H1 (cell line): ENCODE results near the gene CACNA2D4. TPM values are rescaled to one million over a fixed set of nuclear protein-coding genes. Genes with fewer than 3 reads are reported as not detected.

Experiments used
- CTCF ChIA-PET: fragments of 300-600 bp; sonication (Branson Sonifier 250); formaldehyde crosslinking; loops from one replicate; lab custom pipeline; 2021; ENCODE audit not compliant: partially characterized antibody; lab: Charles Lee
- POLR2A ChIA-PET: fragments of 300-600 bp; sonication (Branson Sonifier 250); formaldehyde crosslinking; loops from one replicate; lab custom pipeline; 2021; ENCODE audit warnings: inconsistent platforms; ENCODE audit not compliant: partially characterized antibody; lab: Charles Lee
- DNase-seq, 2 experiments: peaks; one replicate each; pipeline versions ENCODE4 v3.0.0 to v3.0.0-alpha.2; 2010 to 2022; ENCODE audit warnings: low spot score in 2 of 2, low read depth in 1 of 2, mixed read lengths in 1 of 2
- FAIRE-seq: peaks from 2 replicates; lab custom pipeline; 2011; peaks lifted over from hg19 to GRCh38; lab: Jason Lieb, UNC
- H2AFZ ChIP-seq: 2 replicates; pipeline ENCODE4 v1.8.1; 2012; ENCODE audit warnings: low read length, inconsistent platforms
- H2AK5ac ChIP-seq: 2 replicates; pipeline ENCODE4 v1.6.1; 2013; ENCODE audit warnings: low read depth, low read length
- H2BK120ac ChIP-seq: replicated peaks from 2 replicates; pipeline ENCODE3; 2013; ENCODE audit warnings: low read depth, low read length, inconsistent platforms
- H2BK12ac ChIP-seq: 2 replicates; pipeline ENCODE4 v1.6.1; 2013; ENCODE audit warnings: low read depth, low read length
- H2BK15ac ChIP-seq: 2 replicates; pipeline ENCODE4 v1.6.1; 2013; ENCODE audit warnings: low read length
- H2BK20ac ChIP-seq: 2 replicates; pipeline ENCODE4 v1.6.1; 2013; ENCODE audit warnings: low read length
- H2BK5ac ChIP-seq: 2 replicates; pipeline ENCODE4 v1.6.1; 2013; ENCODE audit warnings: low read depth, low read length
- H3K14ac ChIP-seq: 2 replicates; pipeline ENCODE4 v1.6.1; 2013; ENCODE audit warnings: inconsistent platforms; ENCODE audit not compliant: insufficient read length
- H3K18ac ChIP-seq: 2 replicates; pipeline ENCODE4 v1.6.1; 2013; ENCODE audit warnings: low read length; ENCODE audit errors: extremely low read depth
- H3K23ac ChIP-seq: 2 replicates; pipeline ENCODE4 v1.6.1; 2013; ENCODE audit warnings: inconsistent platforms; ENCODE audit not compliant: insufficient read length
- H3K23me2 ChIP-seq: 2 replicates; pipeline ENCODE4 v1.6.1; 2013; ENCODE audit warnings: low read depth, low read length
- H3K27ac ChIP-seq: 2 replicates; pipeline ENCODE4 v1.6.1; 2011; ENCODE audit warnings: low read depth, low read length, inconsistent platforms
- H3K27me3 ChIP-seq, 4 experiments: replicated peaks in 1 of 4; 1 replicate in 1 of 4; 2 replicates in 3 of 4; pipeline versions ENCODE4 v1.6.1 to v1.8.1; 2011 to 2013; ENCODE audit warnings: low read length in 3 of 4, mild to moderate bottlenecking in 3 of 4, inconsistent platforms in 2 of 4, mixed read lengths in 2 of 4, moderate library complexity in 1 of 4; ENCODE audit not compliant: control insufficient read depth in 3 of 4, insufficient read depth in 3 of 4; ENCODE audit errors: extremely low read depth in 1 of 4
- H3K36me3 ChIP-seq, 4 experiments: 2 replicates each; pipeline versions ENCODE4 v1.6.1 to v1.8.1; 2011 to 2013; ENCODE audit warnings: mild to moderate bottlenecking in 4 of 4, low read length in 3 of 4, moderate library complexity in 2 of 4, control low read depth in 1 of 4, inconsistent platforms in 1 of 4; ENCODE audit not compliant: insufficient read depth in 4 of 4, control insufficient read depth in 2 of 4
- H3K4ac ChIP-seq: replicated peaks from 2 replicates; pipeline ENCODE3; 2013; ENCODE audit warnings: low read length, low read depth, mixed read lengths, inconsistent platforms; ENCODE audit not compliant: insufficient read length
- H3K4me1 ChIP-seq, 4 experiments: replicated peaks in 1 of 4; 1 replicate in 1 of 4; 2 replicates in 3 of 4; pipeline versions ENCODE4 v1.6.1 to v1.8.1; 2011 to 2013; ENCODE audit warnings: low read length in 3 of 4, inconsistent platforms in 2 of 4, mixed read lengths in 1 of 4; ENCODE audit not compliant: insufficient read depth in 4 of 4, control insufficient read depth in 3 of 4
- H3K4me2 ChIP-seq, 2 experiments: 2 replicates each; pipeline versions ENCODE4 v1.6.1 to v1.8.1; 2011 to 2013; ENCODE audit warnings: low read depth in 2 of 2, low read length in 2 of 2, control low read depth in 1 of 2, inconsistent platforms in 1 of 2, mild to moderate bottlenecking in 1 of 2; ENCODE audit not compliant: insufficient read depth in 1 of 2
- H3K4me3 ChIP-seq, 4 experiments: fragments of 200-600, 300-600 bp in 1 of 4; sonication (generic), shearing (Covaris generic), sonication (Bioruptor Twin) in 1 of 4; 2 replicates each; pipeline versions ENCODE4 v1.5.1 to v1.8.1; 2011 to 2016; ENCODE audit warnings: low read length in 4 of 4, low read depth in 3 of 4, control low read depth in 2 of 4, inconsistent platforms in 2 of 4, mild to moderate bottlenecking in 2 of 4, mixed read lengths in 1 of 4, moderate library complexity in 1 of 4; ENCODE audit not compliant: insufficient read depth in 2 of 4; ENCODE audit errors: extremely low read depth in 1 of 4
- H3K56ac ChIP-seq: replicated peaks from 2 replicates; pipeline ENCODE3; 2013; ENCODE audit warnings: low read depth, mild to moderate bottlenecking, mixed read lengths, low read length, inconsistent platforms; ENCODE audit not compliant: insufficient read length
- H3K79me1 ChIP-seq: 2 replicates; pipeline ENCODE4 v1.6.1; 2013; ENCODE audit warnings: low read depth, low read length, control low read depth
- H3K79me2 ChIP-seq, 2 experiments: 2 replicates each; pipeline versions ENCODE4 v1.6.1 to v1.8.1; 2012 to 2013; ENCODE audit warnings: low read length in 2 of 2, mild to moderate bottlenecking in 2 of 2, inconsistent platforms in 1 of 2; ENCODE audit not compliant: insufficient read depth in 2 of 2, control insufficient read depth in 1 of 2
- H3K9ac ChIP-seq, 4 experiments: replicated peaks in 1 of 4; 1 replicate in 1 of 4; 2 replicates in 3 of 4; pipeline versions ENCODE4 v1.6.1 to v1.8.1; 2011 to 2013; ENCODE audit warnings: low read depth in 3 of 4, low read length in 3 of 4, control low read depth in 2 of 4, mild to moderate bottlenecking in 2 of 4, moderate library complexity in 2 of 4, inconsistent platforms in 1 of 4; ENCODE audit errors: extremely low read depth in 1 of 4
- H3K9me3 ChIP-seq, 2 experiments: 2 replicates each; pipeline versions ENCODE4 v1.6.1 to v1.8.1; 2012 to 2013; ENCODE audit warnings: mild to moderate bottlenecking in 2 of 2, moderate library complexity in 2 of 2, control low read depth in 1 of 2, inconsistent platforms in 1 of 2, low read depth in 1 of 2, low read length in 1 of 2, mixed read lengths in 1 of 2; ENCODE audit not compliant: insufficient read depth in 2 of 2
- H4K20me1 ChIP-seq, 2 experiments: replicated peaks in 1 of 2; 2 replicates each; pipeline versions ENCODE3 to v1.8.1; 2011 to 2013; ENCODE audit warnings: inconsistent platforms in 2 of 2, low read length in 2 of 2, mild to moderate bottlenecking in 1 of 2; ENCODE audit not compliant: insufficient read depth in 2 of 2, control insufficient read depth in 1 of 2
- H4K5ac ChIP-seq: 2 replicates; pipeline ENCODE4 v1.6.1; 2013; ENCODE audit warnings: low read length, low read depth, mixed read lengths, inconsistent platforms; ENCODE audit not compliant: insufficient read length
- H4K8ac ChIP-seq: 2 replicates; pipeline ENCODE4 v1.8.0; 2013; ENCODE audit warnings: mild to moderate bottlenecking, moderate library complexity, low read length, inconsistent platforms; ENCODE audit not compliant: insufficient read depth; ENCODE audit errors: extremely low read depth
- H4K91ac ChIP-seq: replicated peaks from 2 replicates; pipeline ENCODE3; 2013; ENCODE audit warnings: low read length, mixed read lengths, inconsistent platforms; ENCODE audit not compliant: insufficient read length
- BCL11A ChIP-seq, 2 experiments: IDR thresholded peaks; one replicate each; pipeline ENCODE4 v1.6.1; 2011; ENCODE audit warnings: low read depth in 2 of 2, low read length in 2 of 2, mild to moderate bottlenecking in 2 of 2
- EP300 ChIP-seq, 2 experiments: IDR thresholded peaks; 1 replicate in 1 of 2; 2 replicates in 1 of 2; pipeline ENCODE4 v1.6.1; 2011 to 2012; ENCODE audit warnings: low read depth in 2 of 2, low read length in 2 of 2, mild to moderate bottlenecking in 2 of 2, borderline replicate concordance in 1 of 2, inconsistent platforms in 1 of 2, moderate library complexity in 1 of 2
- RAD21 ChIP-seq, 2 experiments: IDR thresholded peaks in 1 of 2; conservative IDR thresholded peaks in 1 of 2; 2 replicates each; pipeline ENCODE4 v1.6.1; 2011; ENCODE audit warnings: low read depth in 2 of 2, low read length in 2 of 2, improper control_type of control experiment in 1 of 2, inconsistent platforms in 1 of 2, mild to moderate bottlenecking in 1 of 2, moderate library complexity in 1 of 2
- RFX5 ChIP-seq: IDR thresholded peaks from 2 replicates; pipeline ENCODE4 v1.6.1; 2011; ENCODE audit warnings: low read depth, low read length, improper control_type of control experiment, borderline replicate concordance
- SAP30 ChIP-seq: fragments of 300-600 bp; sonication (generic); IDR thresholded peaks from 2 replicates; pipeline ENCODE4 v1.7.1; 2012; ENCODE audit warnings: low read length, moderate library complexity, mild to moderate bottlenecking, inconsistent platforms; ENCODE audit not compliant: insufficient read depth, insufficient replicate concordance
- TBP ChIP-seq: IDR thresholded peaks from 2 replicates; pipeline ENCODE4 v1.6.1; 2011; ENCODE audit warnings: low read depth, low read length, improper control_type of control experiment
- TEAD4 ChIP-seq: IDR thresholded peaks from 2 replicates; pipeline ENCODE4 v1.6.1; 2012; ENCODE audit warnings: low read depth, low read length, inconsistent platforms, mixed read lengths
- WGBS, 2 experiments: shearing (Covaris generic) in 1 of 2; methylation state at CpG; one replicate each; pipeline versions ENCODE4 v1.1.6 to v1.1.7; 2013 to 2015; ENCODE audit warnings: low lambda C conversion rate in 2 of 2, mixed read lengths in 2 of 2, inconsistent platforms in 1 of 2, low coverage in 1 of 2, missing lambda C conversion rate in 1 of 2; ENCODE audit not compliant: insufficient replicate concordance in 2 of 2, insufficient coverage in 1 of 2, insufficient read length in 1 of 2; ENCODE audit errors: extremely low coverage in 1 of 2, missing lambda C conversion rate in 1 of 2; 5-methylcytosine and 5-hydroxymethylcytosine counted together
- polyA plus RNA-seq, 7 experiments: library from polyadenylated mRNA; depleted of rRNA in 3 of 7; stranded (reverse) in 5 of 7; unstranded in 2 of 7; fragments of >200 nt in 5 of 7; fragments of 200-250 nt in 2 of 7; gene quantifications; 1 replicate in 5 of 7; 2 replicates in 1 of 7; 4 replicates in 1 of 7; pipeline versions ENCODE4 v1.2.1 to v1.2.3, GENCODE V29; 2011 to 2013; ENCODE audit warnings: missing spikeins in 2 of 7, mixed read lengths in 2 of 7
- total RNA-seq: library from RNA; stranded (reverse); fragmentation: NEBNext Ultra II Directional; extraction: Animal tissue kit (Norgen Biotek cat#: 25700); gene quantifications from 2 replicates; pipeline ENCODE4 v1.2.1, GENCODE V29; 2021
- TF ChIP-seq, protein P1 (sequence below): IDR thresholded peaks from 2 replicates; pipeline ENCODE4 v1.6.1; 2011; ENCODE audit warnings: low read depth, mild to moderate bottlenecking, low read length; ENCODE audit not compliant: insufficient read depth
- TF ChIP-seq, protein P2 (sequence below): IDR thresholded peaks from 2 replicates; pipeline ENCODE4 v1.6.1; 2012; ENCODE audit warnings: inconsistent platforms

CACNA2D4 gene
- total and polyA plus RNA-seq, 2 of the 8 experiments (the other 6 are each of a cell fraction or from before 2014, with no cell fraction given), result 0.44 to 0.88 TPM

DNA sequence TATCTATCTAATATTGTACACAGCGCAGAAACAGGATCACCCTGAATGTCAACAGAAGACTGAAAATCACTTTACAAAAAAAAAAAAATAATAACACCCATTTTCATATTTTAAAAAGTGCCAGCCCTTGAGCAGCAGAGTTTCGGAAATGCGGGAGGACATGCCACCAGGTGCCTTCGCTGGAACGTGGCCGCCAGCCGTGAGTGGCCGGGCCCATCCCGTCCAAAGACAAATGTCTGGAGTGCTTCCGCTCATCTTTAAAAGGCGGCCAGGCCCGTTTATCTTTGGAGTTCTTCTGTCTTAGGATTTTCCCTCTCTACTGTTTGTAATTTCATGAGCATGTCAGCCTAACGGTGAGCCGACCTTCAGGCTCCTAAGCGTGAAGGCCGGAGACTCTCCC lies 54.6 kb downstream of the CACNA2D4 start:
- no peak overlapping the region for H2BK120ac ChIP-seq
- no peak overlapping the region for H4K91ac ChIP-seq
- peaks cover 0 to 2% (median 0%) of the 10 kb centered on the region in 4 experiments; a peak in 1 of 7 replicates for H3K4me1 ChIP-seq
- H4K8ac ChIP-seq, result no peak overlapping the region
- FAIRE-seq, result no peak
- H2BK15ac ChIP-seq, result no peak overlapping the region
- H2BK20ac ChIP-seq, result no peak overlapping the region
- H2AK5ac ChIP-seq, result no peak overlapping the region
- H3K79me2 ChIP-seq, result no peaks in the 10 kb centered on the region
- H3K27me3 ChIP-seq, result no peaks in the 10 kb centered on the region
- H2AFZ ChIP-seq, result no peak overlapping the region
- no peak overlapping the region for H3K23ac ChIP-seq
- TF ChIP-seq TEAD4 (no peak), RAD21 (IDR thresholded peaks at IDR 0.05 in 1 of 2, conservative IDR thresholded peaks at IDR 0.05 in 1 of 2; ENCODE audit: low read depth in 2 of 2, low read length in 2 of 2) (no peak), RFX5 (no peak), SAP30 (no peak), TBP (no peak), EP300 (IDR thresholded peaks at IDR 0.05; ENCODE audit: borderline replicate concordance in 1 of 2, low read depth in 2 of 2, low read length in 2 of 2) (no peak), BCL11A (IDR thresholded peaks at IDR 0.05; ENCODE audit: low read depth in 2 of 2, low read length in 2 of 2) (no peak)
- TF ChIP-seq, protein P1, sequence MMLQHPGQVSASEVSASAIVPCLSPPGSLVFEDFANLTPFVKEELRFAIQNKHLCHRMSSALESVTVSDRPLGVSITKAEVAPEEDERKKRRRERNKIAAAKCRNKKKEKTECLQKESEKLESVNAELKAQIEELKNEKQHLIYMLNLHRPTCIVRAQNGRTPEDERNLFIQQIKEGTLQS, result no peak
- TF ChIP-seq, protein P2, sequence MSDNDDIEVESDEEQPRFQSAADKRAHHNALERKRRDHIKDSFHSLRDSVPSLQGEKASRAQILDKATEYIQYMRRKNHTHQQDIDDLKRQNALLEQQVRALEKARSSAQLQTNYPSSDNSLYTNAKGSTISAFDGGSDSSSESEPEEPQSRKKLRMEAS, result no peak
- CTCF ChIA-PET, result no interaction called here
- no peak for DNase-seq
- H3K4me2 ChIP-seq, result no peak overlapping the region
- H4K20me1 ChIP-seq, result no peaks in the 10 kb centered on the region
- POLR2A ChIA-PET, result no interaction called here
- no peaks in the 10 kb centered on the region for H3K79me1 ChIP-seq
- H2BK12ac ChIP-seq, result no peak overlapping the region
- H3K4ac ChIP-seq, result no peak overlapping the region
- H3K56ac ChIP-seq, result no peak overlapping the region
- no peak overlapping the region for H4K5ac ChIP-seq
- no peak overlapping the region for H3K9ac ChIP-seq
- no peaks in the 10 kb centered on the region for H3K23me2 ChIP-seq
- H3K4me3 ChIP-seq, result no peak overlapping the region
- H3K18ac ChIP-seq, result no peak overlapping the region
- no peaks in the 10 kb centered on the region for H3K36me3 ChIP-seq
- no peak overlapping the region for H2BK5ac ChIP-seq
- no peaks in the 10 kb centered on the region for H3K9me3 ChIP-seq
- 93% methylated on average over 16 of the region's 16 CpGs; no CpG with 5 or more reads in 1 of the 2 experiments for WGBS, 2 experiments
- H3K27ac ChIP-seq, result no peak overlapping the region
- H3K14ac ChIP-seq, result no peak overlapping the region
